GM19324 (cell line): ENCODE measurements around the gene C2CD4C.
"Not testable (repeated sequence)": the region's sequence is repeated elsewhere in the genome, so short reads cannot be mapped to it uniquely, and the experiment has no call there.

ENCODE experiments used
- ATAC-seq: cut with Tn5 transposase; IDR thresholded peaks from one replicate; pipeline ENCODE4 v1.9.1; 2021; ENCODE audit warnings: mild to moderate bottlenecking, moderate library complexity; ENCODE audit not compliant: unreplicated experiment, low FRiP score

C2CD4C gene

DNA sequence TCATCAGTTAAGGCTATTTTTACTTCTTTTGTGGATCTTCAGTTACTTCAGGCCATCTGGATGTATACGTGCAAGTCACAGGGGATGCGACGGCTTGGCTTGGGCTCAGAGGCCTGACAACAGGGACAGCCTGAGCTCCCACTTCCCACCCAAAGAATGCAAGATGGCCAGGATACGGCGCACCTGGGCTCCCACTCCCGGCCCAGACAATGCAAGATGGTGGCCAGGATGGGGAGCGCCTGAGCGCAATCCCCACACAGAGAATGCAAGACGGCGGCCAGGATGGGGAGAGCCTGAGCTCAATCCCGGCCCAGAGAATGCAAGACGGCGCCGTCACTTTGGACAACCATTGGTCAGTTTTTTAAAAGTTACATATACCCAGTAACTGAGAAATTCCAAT lies 39.1 kb downstream of the C2CD4C start:
- ATAC-seq = no peak

GRCh38 chr19:369256-369655 lies 39.7 kb downstream of the C2CD4C start:
- ATAC-seq = no peak

DNA sequence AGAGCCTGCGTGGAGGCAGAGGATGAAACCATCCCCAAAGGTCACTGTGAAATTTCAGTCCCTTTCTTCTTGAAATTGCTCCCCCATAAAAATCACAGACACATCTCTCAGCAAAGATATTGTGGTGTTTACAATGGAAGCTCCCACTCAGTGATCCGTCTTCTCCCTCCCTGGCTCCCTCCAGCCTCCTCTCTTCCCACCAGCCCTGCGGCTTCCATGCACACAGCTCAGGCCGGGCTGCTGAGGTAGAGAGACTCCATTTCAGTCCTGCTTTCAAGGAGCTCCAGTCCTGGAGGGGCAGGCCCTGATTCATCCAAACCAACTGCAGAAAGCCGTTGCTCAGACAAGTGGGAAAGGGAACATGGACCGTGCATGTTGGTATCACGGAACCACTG lies 40.3 kb downstream of the C2CD4C start:
- no peak for ATAC-seq

GRCh38 chr19:367963-368629 lies 40.9 kb downstream of the C2CD4C start:
- no peak for ATAC-seq

GRCh38 chr19:367561-367960 lies 41.4 kb downstream of the C2CD4C start:
- ATAC-seq = no peak

- no peak for ATAC-seq
Measured at GRCh38 chr19:366951-367350, 42.0 kb downstream of the C2CD4C start.

DNA sequence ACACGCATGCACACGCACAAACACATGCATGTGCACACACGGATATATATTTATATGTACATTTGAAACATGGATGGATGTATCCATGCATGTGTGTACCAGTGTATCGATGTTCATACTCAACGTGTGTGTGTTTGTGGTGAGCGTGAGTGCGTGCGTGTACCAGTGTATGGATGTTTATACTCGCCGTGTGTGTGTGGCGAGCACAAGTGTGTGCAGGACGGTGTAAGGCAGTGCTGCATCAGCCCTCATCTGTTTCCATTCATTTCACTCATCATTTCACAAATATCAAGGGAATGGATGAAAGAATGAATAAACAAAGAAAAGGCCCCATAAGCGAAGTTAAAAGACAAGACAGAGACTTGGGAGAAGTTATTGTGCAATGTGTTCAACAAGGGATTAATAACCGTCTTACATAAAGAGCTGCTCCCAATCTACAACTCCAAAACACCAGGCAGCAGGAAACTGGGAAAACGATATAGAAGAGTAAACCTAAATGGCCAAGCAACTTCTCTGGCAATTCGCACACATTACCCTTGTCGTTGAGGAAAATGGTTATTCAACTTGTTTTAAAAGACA lies 42.7 kb downstream of the C2CD4C start:
- ATAC-seq = no peak

- ATAC-seq = no peak
Measured at GRCh38 chr19:364496-365287, 44.3 kb downstream of the C2CD4C start.

DNA sequence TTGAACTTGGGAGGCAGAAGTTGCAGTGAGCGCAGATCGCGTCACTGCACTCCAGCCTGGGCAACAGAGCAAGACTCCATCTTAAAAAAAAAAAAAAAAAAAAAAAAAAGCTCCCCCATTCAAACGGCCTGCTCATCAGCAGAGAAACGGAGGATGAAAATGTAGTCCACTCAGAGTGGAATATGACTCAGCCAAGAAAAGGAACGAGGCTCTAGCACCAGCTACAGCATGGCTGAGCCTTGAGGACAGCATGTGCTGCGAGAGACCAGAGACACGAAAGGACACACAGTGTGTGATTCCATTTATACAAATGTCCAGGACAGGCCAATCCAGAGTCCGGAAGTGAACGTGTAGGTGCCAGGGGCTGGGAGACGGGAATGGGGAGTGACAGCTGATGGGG lies 46.3 kb downstream of the C2CD4C start:
- no peak for ATAC-seq

- no peak for ATAC-seq
Measured at GRCh38 chr19:362154-362553, 46.8 kb downstream of the C2CD4C start.

- ATAC-seq = no peak
Measured at GRCh38 chr19:359653-359925, 49.4 kb downstream of the C2CD4C start.

DNA sequence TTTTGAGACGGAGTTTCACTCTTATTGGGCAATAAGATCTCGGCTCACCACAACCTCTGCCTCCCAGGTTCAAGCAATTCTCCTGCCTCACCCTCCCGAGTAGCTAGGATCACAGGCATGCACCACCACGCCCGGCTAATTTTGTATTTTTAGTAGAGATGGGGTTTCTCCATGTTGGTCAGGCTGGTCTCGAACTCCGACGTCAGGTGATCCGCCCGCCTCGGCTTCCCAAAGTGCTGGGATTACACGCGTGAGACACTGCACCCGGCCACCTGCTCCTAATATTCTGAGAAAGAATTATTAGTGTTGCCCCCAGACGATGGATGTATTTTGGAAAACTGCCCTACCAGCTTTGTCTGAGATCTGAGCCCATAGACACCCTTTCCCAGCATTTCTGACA lies 53.4 kb downstream of the C2CD4C start:
- ATAC-seq = not testable (repeated sequence)
